GM18858 (cell line): Measurements from ENCODE around the gene RAB3GAP1.

ENCODE experiments used
- ATAC-seq: cut with Tn5 transposase; IDR thresholded peaks from one replicate; pipeline ENCODE4 v1.9.1; 2021; ENCODE audit not compliant: unreplicated experiment

RAB3GAP1 gene

GRCh38 chr2:135208016-135208415 is 155.9 kb downstream of the RAB3GAP1 start:
- no peak for ATAC-seq

GRCh38 chr2:135212757-135213156 is 160.7 kb downstream of the RAB3GAP1 start:
- ATAC-seq, result no peak

- no peak for ATAC-seq
Measured at GRCh38 chr2:135218426-135218825, 166.3 kb downstream of the RAB3GAP1 start.

- no peak for ATAC-seq
Measured at GRCh38 chr2:135219226-135219625, 167.1 kb downstream of the RAB3GAP1 start.
